SIG-M5 treated with dmso at 0.1 percent for 504 hours (cell line): ENCODE results near the gene ADD2.

Experiments used
- DNase-seq: peaks from one replicate; lab custom pipeline; 2025; ENCODE audit not compliant: unreplicated experiment; lab: John Stamatoyannopoulos, UW

ADD2 gene

DNA sequence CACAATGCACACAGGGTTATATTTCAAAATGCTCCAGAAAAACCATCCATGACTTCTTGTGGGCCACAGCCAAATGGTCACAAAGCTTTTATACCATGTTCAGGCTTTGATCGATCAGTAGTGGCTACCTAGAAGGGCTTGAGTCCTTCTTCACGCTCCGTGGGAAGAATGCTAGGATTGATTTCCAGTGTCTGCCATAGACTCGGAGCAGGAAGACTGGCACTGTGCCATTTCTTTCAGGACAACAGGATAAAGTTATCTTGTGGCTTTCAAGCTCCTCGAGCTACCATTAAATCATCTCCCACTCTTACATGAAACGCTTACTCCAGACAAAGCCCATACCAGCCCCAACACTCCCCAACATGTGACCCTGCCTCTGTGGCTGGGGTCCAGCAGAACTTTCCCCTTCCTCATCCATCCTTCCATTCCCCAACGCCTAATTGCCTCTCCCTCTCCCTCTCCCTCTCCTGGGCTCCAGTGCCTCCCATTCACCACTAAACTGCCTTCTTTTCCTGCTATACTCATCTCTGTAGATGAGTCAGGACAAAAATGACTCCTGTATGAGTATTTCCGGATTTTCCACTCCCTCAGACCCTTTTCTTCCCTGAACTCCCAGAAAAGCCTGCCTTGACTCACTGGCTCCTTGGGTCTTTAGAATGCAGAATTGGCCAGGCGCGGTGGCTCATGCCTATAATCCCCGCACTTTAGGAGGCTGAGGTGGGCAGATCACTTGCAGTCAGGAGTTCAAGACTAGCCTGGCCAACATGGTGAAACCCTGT, 40.9 kb downstream of the ADD2 start:
- no peak for DNase-seq

DNA sequence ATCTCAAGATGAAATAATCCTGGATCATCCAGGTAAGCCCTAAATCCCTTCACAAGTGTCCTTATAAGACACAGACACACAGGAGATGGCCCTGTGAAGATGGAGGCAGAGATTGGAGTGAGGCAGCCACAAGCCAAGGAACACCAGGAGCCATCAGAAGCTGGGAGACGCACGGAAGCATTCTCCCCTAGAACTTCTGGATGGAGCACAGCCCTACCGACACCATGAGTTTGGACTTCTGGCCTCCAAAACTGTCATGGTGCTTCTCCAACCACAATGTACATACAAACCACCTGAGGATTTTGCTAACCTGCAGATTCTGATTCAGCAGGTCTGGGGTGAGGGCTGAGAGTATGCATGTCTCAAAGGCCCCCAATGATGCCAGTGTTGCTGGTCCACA, 42.5 kb downstream of the ADD2 start:
- no peak for DNase-seq

DNA sequence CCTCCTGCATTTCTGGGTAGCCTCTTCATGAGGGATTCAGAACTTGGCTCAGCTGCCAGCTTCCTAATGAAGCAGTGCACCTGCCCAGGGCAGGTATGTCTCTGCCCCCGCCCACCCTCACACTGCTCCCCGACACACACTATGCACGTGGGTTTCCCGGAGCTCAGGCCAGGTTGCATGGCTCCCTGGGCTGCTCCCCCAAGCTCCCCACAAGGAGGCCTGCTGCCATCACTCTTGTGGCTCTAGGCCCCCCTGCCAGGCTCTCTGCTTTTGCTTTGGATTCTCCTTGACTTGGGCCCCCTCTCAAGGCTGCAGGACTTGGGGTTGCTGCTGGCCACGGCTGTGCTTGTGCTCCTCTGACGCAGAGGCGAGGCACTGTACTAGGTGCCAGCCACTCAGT, 43.6 kb downstream of the ADD2 start:
- no peak for DNase-seq

DNA sequence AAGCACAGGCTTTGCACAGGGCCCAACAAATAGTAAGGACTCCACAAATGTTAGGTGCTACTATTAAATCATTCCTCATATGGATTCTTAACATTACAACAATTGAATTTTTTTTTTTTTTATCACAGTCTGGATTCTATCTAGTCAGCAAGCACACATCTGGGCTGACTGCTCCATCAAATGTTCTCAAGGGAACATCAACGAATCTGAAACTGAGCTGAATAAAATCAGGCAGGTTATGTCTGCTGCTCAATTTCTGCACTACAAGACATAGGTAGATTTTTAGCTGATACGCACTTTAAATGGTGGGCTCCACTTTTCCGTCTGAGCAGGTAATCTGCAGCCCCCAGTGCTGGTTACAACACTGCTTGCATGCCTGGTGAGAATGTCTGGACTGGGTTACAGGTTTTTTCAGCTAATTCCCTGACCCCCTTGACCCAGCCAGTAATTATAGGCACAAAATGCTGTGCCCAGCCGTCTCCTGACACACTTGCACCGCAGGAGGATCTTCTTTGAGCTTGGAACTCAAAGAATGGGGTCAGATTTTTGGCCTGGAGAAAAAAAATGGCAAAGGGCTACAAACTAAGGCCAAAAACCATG, 44.6 kb downstream of the ADD2 start:
- no peak for DNase-seq

DNA sequence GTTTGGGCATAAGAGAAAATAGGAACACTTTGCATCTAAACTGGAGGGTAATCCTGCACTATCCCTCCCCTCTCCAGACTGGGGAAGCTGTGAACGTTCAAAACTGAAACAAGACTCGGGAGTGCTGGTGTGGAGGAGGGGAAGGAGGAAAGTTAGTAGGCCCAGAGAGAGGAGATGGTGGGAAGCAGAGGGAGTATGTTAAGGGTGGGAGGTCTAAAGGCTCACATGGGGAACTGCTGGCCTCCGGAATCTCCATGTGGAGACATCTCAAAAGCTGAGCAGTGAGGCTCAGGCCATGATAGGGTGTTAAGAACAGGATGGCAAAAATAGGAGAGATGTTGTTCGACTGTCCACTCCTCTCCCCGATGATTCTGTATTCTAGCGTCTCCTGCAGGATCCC, 47.9 kb downstream of the ADD2 start:
- DNase-seq = no peak

DNA sequence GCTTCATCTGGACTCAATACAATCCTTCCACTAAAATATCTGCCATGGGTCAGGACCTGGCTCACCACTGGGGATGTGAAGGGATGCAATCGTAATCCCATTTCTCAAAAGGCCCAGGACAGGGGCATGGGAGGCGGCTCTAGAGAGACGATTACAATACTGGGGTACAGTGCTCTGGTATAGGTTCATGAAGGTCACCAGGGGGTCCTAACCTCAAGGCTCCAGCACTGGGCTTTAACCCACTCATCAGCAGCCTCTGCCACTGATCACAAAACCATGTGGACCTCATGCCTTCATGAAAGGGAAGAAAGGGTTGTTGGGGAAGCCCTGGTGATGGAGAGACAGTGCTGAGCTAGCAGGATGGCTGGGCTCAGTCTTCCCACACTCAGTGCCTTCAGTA, 48.8 kb downstream of the ADD2 start:
- DNase-seq = no peak

DNA sequence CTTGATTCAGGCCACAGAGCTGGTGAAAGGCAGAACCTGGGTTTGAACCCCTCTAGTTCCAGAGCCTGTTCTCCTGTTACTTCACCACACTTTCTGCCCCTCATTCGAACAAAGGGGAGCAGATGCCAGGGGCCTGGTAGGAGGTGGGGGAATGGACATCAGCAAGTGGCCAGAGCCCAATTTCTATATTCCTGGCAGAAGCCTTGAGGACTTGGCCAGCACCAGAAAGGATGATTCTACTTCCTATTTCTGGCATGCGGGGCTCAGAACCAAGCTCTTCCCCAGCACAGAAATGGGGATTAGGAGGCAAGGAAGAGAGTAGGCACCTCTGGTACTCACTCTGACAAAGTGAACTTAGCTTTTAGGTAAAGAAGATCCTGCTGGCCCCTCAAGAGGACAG, 49.3 kb downstream of the ADD2 start:
- DNase-seq = no peak

DNA sequence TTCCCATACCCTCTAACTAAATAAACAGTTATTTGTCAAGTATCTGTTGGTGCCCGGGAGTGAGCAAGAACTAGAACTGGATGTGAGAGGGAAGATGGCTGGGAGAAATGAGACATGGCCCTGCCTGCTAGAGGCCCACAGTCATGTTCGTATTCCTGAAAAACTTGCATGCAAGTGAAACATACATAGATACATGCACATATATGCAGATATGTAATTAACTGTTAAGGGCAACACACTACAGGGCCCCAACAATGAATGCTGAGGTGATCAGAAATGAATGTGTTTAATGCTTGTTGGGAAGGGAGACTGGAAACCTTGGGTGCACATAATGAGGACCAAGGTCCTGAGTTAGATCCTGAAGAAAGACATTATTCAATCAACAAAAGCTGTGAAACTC, 49.8 kb downstream of the ADD2 start:
- DNase-seq = no peak

DNA sequence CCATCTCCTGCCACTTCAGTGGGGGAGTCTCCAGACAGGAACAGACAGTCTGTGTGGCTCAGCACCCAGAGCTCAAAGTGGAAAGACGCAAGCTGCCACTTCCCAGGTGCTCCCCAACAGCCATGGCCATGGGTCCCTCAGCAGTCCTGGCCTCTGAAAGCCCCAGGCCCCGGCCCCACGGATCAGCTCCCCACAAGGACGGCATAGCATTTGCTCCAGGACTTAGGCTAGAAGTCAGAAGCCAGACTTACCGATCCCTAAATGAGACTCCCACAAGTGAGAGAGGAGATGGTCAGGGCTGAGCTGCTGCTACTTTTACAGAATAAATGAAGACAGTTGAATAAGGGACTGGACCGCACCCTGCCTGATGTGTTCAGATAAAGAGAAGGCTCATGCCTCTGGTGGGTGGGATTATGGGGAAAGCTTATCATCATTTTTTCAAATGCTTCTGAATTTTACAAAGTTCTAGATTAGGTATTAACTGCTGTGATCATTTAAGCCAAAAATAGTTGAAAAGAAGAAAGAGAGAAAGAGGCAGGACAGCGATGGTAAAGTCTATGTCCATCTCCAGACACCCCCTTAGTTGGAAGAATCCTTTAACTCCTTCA, 50.5 kb downstream of the ADD2 start:
- no peak for DNase-seq

DNA sequence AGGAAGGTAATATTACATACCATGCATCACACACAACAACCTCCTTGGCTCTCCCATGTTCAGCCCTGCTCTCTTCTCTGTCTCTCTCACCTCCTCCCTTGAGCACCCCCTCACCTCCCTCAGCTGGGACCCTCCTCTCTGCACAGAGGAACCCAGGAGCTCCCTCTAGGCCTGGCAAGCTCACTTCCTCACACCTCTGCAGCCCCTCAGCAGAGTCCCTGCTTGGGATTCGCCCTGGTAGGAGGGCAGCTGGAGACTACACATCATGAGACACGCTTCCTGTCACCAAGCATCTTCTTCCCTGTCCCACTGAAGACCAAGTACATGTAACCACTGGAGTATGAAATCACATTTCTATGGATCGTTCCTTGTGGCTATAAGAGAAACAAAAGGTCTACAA, 51.0 kb downstream of the ADD2 start:
- no peak for DNase-seq

DNA sequence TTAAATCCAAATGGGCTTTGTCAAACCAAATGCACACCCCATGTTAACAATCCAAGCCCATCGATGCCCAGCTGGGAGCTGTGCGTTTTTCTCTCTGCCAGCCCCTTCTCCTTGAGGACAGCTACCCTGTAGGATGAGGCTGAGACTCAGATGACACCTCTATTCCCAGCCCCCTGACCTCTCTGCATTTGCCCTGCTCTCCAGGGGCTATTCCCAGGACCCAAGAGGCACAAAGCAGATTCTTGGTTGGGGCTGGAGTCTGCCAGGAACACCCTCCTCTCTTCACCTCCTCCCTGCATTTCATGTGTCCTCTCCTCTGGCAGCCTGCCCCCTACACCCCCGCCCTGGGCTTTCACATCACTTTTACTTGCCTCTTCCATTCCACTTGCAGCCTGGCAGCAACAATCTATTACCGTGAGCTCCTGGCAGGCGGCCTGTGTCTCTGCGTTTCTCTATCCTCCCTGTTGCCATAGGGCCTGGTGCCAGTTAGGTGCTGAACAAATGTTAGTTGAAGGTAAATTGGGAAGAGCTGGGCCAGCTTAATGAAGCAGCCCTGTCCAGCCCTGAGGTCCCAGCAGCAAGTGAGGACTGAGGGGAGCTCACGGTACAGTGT, 51.8 kb downstream of the ADD2 start:
- DNase-seq = no peak

DNA sequence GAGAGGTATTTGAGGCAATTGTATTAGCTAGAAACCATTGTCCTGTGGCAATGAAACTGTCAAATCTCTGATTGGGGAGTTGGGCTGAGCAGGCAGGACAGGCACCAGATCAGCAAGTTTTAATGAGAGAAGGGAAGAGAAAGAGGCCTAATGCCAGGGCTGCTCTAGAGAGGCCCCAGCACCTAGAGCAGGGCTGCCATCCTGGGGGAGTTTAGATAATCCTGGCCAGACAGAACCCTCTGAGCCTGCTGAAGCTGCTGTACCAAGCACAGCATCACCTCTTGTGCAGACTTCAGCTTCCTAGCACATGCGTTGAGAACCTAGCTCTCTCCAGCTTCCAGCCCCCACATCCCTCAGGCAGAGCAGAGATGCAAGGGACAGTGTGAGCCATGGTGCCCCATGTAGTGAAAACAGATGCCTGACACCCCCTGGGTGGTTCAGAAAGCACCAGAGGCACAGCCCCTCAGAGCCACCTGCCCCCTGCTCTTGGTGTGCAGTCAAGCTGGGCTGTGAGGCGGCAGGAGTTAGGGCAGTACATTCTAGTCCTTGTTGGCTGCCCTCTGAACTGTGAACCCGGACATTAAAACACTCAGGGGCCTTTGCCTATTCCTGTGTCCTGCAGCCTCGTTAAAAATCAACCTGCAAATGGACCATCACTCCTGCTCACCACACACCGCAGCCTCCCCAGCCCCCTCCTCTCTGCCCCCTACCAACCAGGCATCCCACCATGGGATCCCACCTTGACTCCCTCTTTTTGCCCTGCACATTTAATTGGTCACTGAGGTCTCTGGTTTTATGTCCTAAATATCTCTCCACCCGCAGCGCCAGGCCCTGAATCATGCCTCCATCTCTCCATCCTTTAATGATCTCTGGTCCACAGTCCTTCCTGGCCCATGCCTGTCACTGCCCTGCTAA, 52.7 kb downstream of the ADD2 start:
- no peak for DNase-seq

DNA sequence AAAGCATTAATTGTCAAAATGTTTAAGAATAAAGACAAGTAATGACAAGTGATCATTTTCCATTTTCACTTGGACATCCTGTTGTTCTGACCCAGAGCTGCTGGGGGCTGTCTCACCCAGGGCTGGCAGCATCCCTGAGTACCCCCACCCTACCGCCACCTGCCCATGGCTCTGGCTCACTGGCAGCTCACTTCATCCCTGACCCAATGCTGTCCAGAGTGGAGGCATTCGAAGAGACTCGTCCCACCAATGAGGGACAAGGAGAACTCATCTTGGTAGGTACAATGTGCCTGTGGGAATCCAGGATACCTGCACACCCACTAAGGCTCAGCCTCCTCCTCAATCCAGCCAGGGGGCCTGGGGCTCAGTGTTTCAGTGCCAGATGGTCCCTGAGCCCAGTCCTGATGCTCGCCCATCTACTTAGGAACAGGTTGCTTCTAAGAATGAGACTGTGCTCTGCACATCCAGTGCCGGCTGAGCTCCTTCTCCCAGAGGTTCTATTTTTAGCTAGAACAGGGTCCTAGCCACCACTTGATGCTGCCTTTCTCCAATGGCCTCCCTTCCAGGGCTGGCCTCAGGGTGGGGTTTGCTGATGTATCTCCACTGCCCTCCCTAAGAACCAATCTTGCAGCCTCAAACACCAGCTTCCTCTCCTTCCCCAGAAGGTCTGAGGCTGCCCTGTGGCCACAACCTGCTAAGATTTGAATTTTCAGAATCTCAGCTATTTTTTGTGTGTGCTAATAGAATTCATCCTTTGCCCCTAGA, 53.7 kb downstream of the ADD2 start:
- DNase-seq = no peak

DNA sequence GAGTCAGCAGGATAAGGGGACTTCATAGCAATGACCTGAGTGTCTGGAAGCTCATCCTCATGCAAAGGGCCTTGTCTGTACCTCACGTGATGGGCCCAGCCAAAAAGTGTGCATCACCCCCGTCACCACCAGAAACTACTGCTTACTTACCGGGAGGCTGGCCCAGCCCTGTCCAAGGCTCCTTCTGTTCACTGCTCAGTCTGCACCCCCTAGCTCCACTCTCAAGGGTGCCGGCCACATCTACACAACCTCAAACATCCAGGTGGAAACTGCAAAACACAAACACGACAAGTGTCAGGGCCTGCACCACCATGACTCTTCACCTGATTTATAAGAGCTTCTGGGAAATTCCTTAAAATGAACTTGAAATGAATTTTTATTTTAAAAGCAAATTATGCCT, 55.1 kb downstream of the ADD2 start:
- no peak for DNase-seq

DNA sequence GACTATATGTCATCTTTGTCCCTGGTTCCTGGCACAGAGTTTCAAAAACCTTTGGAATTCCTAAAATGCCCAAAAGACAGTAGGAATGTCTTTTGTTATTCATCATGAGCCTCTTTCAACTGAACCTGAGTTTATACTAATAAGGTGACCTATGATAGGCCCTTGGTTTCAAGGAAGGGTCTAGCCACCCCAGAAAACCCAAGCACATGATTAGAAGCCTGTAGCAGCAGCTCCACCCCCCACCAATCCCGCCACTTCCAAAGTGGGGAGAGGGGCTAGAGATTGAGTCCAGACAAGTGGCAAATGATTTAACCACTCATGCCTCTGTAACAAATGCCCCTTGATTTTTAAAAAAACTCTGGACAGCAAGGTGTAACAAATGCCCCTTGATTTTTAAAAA, 56.8 kb downstream of the ADD2 start:
- DNase-seq = no peak

DNA sequence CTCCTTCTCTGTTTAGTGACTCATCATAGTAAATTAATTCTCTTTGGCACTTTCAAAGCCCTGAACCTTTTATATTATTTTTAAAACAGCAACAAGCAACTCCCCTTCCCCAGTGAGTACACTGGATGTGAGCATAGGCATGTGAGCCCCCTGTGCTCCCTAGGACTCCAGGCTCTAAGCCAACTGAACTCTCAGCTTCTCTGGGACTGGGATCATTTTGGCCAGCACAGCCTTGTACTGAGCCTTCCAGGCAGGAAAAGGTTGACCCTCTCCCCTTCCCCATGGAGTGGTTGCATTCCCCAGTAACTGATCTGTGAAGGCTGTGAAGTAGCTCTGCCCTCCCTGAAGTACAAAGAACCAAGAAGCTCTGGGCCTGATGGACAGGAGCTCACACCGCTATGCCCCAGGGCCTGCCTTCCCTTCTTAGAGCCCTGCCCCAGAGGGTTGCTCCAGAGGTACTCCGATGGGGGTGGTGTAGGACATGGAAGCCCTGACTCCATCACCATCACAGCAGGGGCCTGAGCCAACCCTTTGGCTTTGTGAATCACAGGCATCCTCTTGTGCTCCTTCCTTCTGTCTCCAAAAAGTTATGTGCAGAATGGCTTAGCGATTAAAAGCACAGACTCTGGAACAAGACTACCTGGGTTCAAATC, 57.8 kb downstream of the ADD2 start:
- DNase-seq = no peak

DNA sequence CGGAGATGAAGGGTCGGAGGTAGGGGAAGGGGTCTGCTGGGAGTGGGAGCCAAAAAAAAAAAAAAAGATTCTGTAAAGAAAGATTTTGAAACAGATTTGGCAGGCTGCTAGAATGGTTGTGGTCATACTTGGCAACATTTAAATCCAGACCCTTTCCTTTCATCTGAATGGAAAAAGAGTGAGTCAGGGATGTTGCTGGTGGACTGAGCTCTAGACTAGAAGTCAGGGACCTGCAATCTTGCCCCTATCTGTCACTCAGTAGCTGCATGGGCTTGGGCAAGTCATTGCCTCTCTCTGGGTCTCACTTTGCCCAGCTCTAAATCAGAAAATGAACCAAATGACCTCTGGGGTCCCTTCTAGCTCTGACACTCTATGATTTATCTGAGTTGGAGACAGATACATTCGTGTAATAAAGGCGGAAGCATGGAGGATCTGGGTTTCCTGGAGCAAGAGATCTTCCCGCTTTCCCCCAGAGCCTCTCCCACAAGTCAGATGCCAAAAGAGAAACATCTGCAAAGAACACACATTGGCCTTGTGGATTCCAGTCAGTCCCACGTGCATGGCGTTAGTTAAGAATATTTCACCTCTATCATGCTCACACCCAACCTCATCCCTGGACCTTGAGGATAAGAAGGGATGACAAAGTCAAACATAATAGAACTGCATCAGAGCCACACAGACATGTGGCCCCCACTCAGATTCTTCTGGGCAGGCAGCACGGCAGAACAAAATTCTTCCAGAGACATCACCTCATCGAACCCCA, 58.5 kb downstream of the ADD2 start:
- DNase-seq = no peak

DNA sequence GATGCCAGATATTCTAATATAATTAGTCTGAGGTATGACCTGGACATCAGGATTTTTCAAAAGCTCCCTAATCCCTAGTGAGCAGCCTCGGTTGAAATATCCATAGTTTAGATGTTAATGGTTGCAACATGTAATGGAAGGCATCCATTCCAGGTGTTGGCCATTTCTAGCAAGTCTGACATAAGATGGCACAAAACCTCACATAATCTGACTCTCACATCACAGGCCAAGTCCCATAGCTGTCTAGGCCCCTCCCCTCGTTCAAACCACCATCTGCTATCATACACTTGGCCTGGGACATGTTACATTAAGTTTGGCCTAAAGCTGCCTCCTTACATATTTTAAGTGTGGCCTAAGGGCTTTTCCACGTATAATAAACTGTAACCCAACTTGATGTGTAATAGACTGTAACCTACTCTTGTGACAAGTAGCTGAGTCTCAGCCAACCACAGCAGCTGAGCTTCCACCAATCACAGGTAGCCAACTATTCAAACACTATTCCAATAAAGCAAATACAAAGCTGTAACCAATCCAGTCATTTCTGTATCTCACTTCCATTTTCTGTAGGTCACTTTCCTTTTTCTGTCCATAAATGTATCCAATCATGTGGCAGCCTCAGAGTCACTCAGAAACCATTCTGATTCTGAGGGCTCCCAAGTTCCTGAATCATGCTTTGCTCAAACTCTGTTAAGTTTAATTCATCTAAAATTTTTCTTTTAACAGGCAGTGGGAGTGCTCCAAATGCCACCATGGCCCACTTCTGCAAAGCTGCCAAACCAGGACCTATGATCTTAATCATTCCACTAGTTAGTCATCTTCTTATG, 59.4 kb downstream of the ADD2 start:
- no peak for DNase-seq
